Activated CD8-positive, alpha-beta memory T cell treated with anti-CD3 and anti-CD28 coated beads for 24 hours (primary cell): ENCODE results near the gene NKX3-2.

Experiments used
- DNase-seq: peaks from one replicate; pipeline ENCODE4 v3.0.0-alpha.2; 2020

NKX3-2 gene

GRCh38 chr4:13544606-13545393, 492 bp upstream of the NKX3-2 start:
- DNase-seq = peak; percentile 74

GRCh38 chr4:13543032-13543838, 1.1 kb downstream of the NKX3-2 start:
- peak; percentile 62 for DNase-seq

- peak; percentile 58 for DNase-seq
These were observed 1.7 kb downstream of the NKX3-2 start for GRCh38 chr4:13542577-13543031.

- DNase-seq = peak; percentile 75
These were observed 2.4 kb downstream of the NKX3-2 start for GRCh38 chr4:13541720-13542576.

GRCh38 chr4:13541176-13541604, 3.1 kb downstream of the NKX3-2 start:
- peak; percentile 59 for DNase-seq

- no peak for DNase-seq
These were observed 3.7 kb downstream of the NKX3-2 start for GRCh38 chr4:13540446-13541175.

GRCh38 chr4:13539619-13540445, 4.5 kb downstream of the NKX3-2 start:
- peak; percentile 53 for DNase-seq

GRCh38 chr4:13539047-13539618, 5.2 kb downstream of the NKX3-2 start:
- DNase-seq = peak; percentile 56

- DNase-seq = no peak
These were observed 5.8 kb downstream of the NKX3-2 start for GRCh38 chr4:13538427-13538973.

GRCh38 chr4:13537832-13538177, 6.5 kb downstream of the NKX3-2 start:
- DNase-seq = no peak

- no peak for DNase-seq
These were observed 7.1 kb downstream of the NKX3-2 start for GRCh38 chr4:13537011-13537831.

- DNase-seq = no peak
These were observed 7.7 kb downstream of the NKX3-2 start for GRCh38 chr4:13536607-13537006.

- no peak for DNase-seq
These were observed 8.5 kb downstream of the NKX3-2 start for GRCh38 chr4:13535708-13536361.

- no peak for DNase-seq
These were observed 9.2 kb downstream of the NKX3-2 start for GRCh38 chr4:13535118-13535517.

- no peak for DNase-seq
These were observed 9.8 kb downstream of the NKX3-2 start for GRCh38 chr4:13534344-13535063.

GRCh38 chr4:13533670-13534343, 10.5 kb downstream of the NKX3-2 start:
- DNase-seq = no peak

- DNase-seq = no peak
These were observed 12.7 kb downstream of the NKX3-2 start for GRCh38 chr4:13531625-13531998.
